ENCODE measurements around the gene KLHL9.

The KLHL9 gene

GRCh38 chr9:21350787-21351186, 15.6 kb upstream of the KLHL9 start, which contains the start of gene IFNA6:
Gene IFNA6 (minus strand): TSS chr9:21350887. CDS start chr9:21350887, 0 bp downstream.
- TF ChIP-seq CTCF (IDR thresholded peaks at IDR 0.05): no peak

GRCh38 chr9:21348430-21348970, 13.3 kb upstream of the KLHL9 start:
- no peak for TF ChIP-seq CTCF (IDR thresholded peaks at IDR 0.05)

GRCh38 chr9:21340735-21341134, 5.5 kb upstream of the KLHL9 start:
- TF ChIP-seq CTCF (IDR thresholded peaks at IDR 0.05): no peak

- no peak for TF ChIP-seq CTCF (IDR thresholded peaks at IDR 0.05)
Measured at GRCh38 chr9:21336457-21336856, 1.3 kb upstream of the KLHL9 start.

- no peak for TF ChIP-seq CTCF (IDR thresholded peaks at IDR 0.05)
Measured at GRCh38 chr9:21333226-21333625, 2.0 kb downstream of the KLHL9 start.

- TF ChIP-seq CTCF (IDR thresholded peaks at IDR 0.05): no peak
Measured at GRCh38 chr9:21331676-21332402, 3.4 kb downstream of the KLHL9 start.

GRCh38 chr9:21326526-21327139, 8.6 kb downstream of the KLHL9 start:
- peak; percentile 75 for TF ChIP-seq CTCF (IDR thresholded peaks at IDR 0.05)
